ENCODE data around the gene RGS17. TPM values are rescaled to one million over a fixed set of nuclear protein-coding genes. Genes with fewer than 3 reads are reported as not detected.

The RGS17 gene
- total and polyA plus RNA-seq, 2 of the 13 experiments (the other 11 are each of a cell fraction or from before 2014, with no cell fraction given): 0.04 TPM; not detected in 1

DNA sequence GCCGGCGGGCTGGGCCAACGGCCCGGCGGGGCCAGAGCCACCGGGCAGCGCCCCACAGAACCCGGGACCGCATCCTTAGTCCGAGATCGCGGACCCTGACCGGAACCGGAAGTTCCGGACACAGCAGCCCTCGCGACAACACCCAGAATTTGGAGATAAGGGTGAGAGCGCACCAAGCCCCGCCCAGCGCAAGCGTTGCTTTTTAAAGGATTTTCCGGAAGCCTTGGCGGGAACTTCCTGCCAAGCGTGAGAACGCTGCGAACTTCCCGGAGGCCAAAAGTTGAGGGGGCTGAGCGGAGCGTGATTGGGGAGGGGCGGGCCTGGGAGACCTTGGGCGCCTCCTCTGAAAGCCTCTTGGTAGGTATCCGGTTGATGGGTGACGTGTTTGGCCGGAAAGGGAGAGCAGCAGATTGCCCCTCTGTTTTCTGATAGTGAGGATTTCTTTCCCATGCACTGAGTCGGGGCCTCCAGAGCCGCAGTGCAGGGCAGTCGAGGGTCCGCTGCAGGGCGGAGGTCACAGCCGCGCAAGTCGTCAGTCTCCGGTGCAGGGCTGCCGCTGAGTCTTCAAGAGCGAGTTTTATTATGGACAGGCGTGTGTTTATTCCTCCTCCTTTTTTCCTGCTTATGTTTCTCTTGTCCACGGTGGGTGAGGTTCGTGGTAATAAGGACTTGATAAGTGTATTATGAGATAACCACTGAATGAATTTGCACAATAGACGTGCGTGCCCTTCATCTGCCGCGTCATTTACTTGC is 128.3 kb downstream of the RGS17 start, which contains the start of gene MTRF1L (continued):
- TF ChIP-seq, protein P1, sequence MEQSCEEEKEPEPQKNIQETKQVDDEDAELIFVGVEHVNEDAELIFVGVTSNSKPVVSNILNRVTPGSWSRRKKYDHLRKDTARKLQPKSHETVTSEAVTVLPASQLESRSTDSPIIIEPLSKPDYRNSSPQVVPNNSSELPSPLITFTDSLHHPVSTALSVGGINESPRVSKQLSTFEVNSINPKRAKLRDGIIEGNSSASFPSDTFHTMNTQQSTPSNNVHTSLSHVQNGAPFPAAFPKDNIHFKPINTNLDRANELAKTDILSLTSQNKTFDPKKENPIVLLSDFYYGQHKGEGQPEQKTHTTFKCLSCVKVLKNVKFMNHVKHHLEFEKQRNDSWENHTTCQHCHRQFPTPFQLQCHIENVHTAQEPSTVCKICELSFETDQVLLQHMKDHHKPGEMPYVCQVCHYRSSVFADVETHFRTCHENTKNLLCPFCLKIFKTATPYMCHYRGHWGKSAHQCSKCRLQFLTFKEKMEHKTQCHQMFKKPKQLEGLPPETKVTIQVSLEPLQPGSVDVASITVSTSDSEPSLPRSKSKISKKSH (CRISPR knock-in tag; IDR thresholded peaks at IDR 0.05; ENCODE audit: borderline replicate concordance): no peak; the same call in 1 of the 2 replicates
- TF ChIP-seq RARG (CRISPR knock-in tag; IDR thresholded peaks at IDR 0.05; ENCODE audit: low read depth) (no peak), NRL (CRISPR knock-in tag; IDR thresholded peaks at IDR 0.05; ENCODE audit: borderline replicate concordance) (peak; percentile 79; the same call in 1 of the 2 replicates), HOXA5 (CRISPR knock-in tag; IDR thresholded peaks at IDR 0.05) (peak; percentile 54), ZNF253 (CRISPR knock-in tag; IDR thresholded peaks at IDR 0.05; ENCODE audit: borderline replicate concordance) (no peak), ZSCAN12 (CRISPR knock-in tag; IDR thresholded peaks at IDR 0.05) (peak; percentile 95), ZBTB7A (CRISPR knock-in tag; IDR thresholded peaks at IDR 0.05) (peak; percentile 69), ZFP41 (CRISPR knock-in tag; IDR thresholded peaks at IDR 0.05; ENCODE audit: borderline replicate concordance) (no peak), MXI1 (IDR thresholded peaks at IDR 0.05; ENCODE audit: borderline replicate concordance, low read depth, low read length) (peak; percentile 57; the same call in 1 of the 3 replicates), NFRKB (IDR thresholded peaks at IDR 0.05) (no peak), ZNF570 (CRISPR knock-in tag; IDR thresholded peaks at IDR 0.05; ENCODE audit: borderline replicate concordance) (no peak), ZNF331 (CRISPR knock-in tag; IDR thresholded peaks at IDR 0.05) (peak; percentile 37; the same call in 1 of the 2 replicates), ZNF644 (CRISPR knock-in tag; IDR thresholded peaks at IDR 0.05; ENCODE audit: low read depth) (peak; percentile 5; the same call in 1 of the 2 replicates), ATF7 (IDR thresholded peaks at IDR 0.05) (no peak), ATF7 (CRISPR knock-in tag; IDR thresholded peaks at IDR 0.05) (no peak), FLYWCH1 (CRISPR knock-in tag; IDR thresholded peaks at IDR 0.05) (no peak), ISX (CRISPR knock-in tag; conservative IDR thresholded peaks at IDR 0.05) (no peak), PPARG (CRISPR knock-in tag; conservative IDR thresholded peaks at IDR 0.05) (peak; percentile 35; the same call in 1 of the 2 replicates), ETV6 (CRISPR knock-in tag; conservative IDR thresholded peaks at IDR 0.05) (no peak), ZNF510 (CRISPR knock-in tag; IDR thresholded peaks at IDR 0.05; ENCODE audit: low read depth) (no peak)
- TF ChIP-seq, protein P2, sequence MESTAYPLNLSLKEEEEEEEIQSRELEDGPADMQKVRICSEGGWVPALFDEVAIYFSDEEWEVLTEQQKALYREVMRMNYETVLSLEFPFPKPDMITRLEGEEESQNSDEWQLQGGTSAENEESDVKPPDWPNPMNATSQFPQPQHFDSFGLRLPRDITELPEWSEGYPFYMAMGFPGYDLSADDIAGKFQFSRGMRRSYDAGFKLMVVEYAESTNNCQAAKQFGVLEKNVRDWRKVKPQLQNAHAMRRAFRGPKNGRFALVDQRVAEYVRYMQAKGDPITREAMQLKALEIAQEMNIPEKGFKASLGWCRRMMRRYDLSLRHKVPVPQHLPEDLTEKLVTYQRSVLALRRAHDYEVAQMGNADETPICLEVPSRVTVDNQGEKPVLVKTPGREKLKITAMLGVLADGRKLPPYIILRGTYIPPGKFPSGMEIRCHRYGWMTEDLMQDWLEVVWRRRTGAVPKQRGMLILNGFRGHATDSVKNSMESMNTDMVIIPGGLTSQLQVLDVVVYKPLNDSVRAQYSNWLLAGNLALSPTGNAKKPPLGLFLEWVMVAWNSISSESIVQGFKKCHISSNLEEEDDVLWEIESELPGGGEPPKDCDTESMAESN (CRISPR knock-in tag; conservative IDR thresholded peaks at IDR 0.05): no peak
- TF ChIP-seq, protein P3, sequence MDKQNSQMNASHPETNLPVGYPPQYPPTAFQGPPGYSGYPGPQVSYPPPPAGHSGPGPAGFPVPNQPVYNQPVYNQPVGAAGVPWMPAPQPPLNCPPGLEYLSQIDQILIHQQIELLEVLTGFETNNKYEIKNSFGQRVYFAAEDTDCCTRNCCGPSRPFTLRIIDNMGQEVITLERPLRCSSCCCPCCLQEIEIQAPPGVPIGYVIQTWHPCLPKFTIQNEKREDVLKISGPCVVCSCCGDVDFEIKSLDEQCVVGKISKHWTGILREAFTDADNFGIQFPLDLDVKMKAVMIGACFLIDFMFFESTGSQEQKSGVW (CRISPR knock-in tag; IDR thresholded peaks at IDR 0.05; ENCODE audit: borderline replicate concordance): no peak
- TF ChIP-seq, protein P4, sequence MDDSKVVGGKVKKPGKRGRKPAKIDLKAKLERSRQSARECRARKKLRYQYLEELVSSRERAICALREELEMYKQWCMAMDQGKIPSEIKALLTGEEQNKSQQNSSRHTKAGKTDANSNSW (CRISPR knock-in tag; IDR thresholded peaks at IDR 0.05; ENCODE audit: borderline replicate concordance): no peak
- TF ChIP-seq, protein P5, sequence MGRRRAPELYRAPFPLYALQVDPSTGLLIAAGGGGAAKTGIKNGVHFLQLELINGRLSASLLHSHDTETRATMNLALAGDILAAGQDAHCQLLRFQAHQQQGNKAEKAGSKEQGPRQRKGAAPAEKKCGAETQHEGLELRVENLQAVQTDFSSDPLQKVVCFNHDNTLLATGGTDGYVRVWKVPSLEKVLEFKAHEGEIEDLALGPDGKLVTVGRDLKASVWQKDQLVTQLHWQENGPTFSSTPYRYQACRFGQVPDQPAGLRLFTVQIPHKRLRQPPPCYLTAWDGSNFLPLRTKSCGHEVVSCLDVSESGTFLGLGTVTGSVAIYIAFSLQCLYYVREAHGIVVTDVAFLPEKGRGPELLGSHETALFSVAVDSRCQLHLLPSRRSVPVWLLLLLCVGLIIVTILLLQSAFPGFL (CRISPR knock-in tag; IDR thresholded peaks at IDR 0.05): no peak
